IPS-18c (cell line): ENCODE data around the gene SMIM14.
"Not testable (repeated sequence)": the region's sequence is repeated elsewhere in the genome, so short reads cannot be mapped to it uniquely, and the experiment has no call there.

ENCODE experiments used
- H3K4me3 ChIP-seq: 2 replicates; pipeline ENCODE4 v1.7.0; 2013; ENCODE audit warnings: low read depth, mild to moderate bottlenecking, low read length, moderate library complexity; ENCODE audit not compliant: insufficient read depth
- H3K9me3 ChIP-seq: one replicate; pipeline ENCODE4 v1.6.1; 2013; ENCODE audit warnings: mild to moderate bottlenecking, low read length, moderate library complexity; ENCODE audit not compliant: control insufficient read depth, insufficient read depth

Gene SMIM14

DNA sequence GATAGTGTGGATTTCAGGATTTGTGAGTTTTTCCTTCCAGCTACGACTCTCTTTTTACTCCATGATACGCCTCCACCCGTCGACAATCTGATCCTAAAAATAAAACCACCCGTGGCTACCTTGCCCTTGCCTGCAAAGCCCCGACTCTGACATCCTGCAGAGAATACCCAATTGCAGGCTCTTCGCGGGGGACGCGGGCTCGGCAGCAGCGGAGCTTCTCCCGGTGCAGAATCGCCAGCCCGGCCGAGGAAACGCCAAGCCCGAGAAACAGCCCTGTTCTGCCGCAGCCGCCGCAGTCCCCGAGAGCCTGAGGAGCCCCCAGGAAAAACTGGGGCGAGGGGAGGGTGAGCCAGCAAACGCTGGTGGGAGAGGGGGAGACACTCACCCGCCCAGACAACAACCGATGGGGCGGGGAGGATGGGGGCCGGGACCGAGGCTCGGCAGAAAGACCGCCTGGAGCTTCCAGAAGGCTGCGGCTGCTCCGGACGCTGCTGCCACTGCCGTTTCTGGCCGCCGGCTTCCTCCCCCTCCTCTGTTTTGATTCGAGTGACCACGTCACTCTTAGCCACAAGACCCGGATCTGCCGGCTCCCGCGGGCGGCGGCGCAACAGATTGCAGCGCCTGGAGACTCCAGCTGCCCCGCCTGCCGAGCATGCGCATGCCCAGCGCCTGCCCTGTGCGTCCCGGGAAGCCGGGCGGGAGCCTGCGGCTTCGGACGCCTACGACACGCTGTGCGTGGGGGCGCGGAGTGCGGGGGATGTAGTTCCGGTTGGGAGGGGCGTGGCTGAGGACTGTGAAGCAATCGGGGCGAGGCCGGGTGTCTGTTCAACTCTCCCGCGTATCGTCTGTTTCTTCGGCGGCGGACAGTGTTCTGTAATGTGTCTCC is at the start of gene SMIM14:
Gene SMIM14, minus strand, starts transcription at position 512 of the 886 bp plus-strand sequence. CDS start 33,720 bp downstream, outside the sequence.
- Histone ChIP-seq H3K9me3 (no peaks in the 10 kb centered on the region), H3K4me3 (peak within 1 kb of the TSS; percentile 65)

- Histone ChIP-seq H3K9me3 (no peaks in the 10 kb centered on the region), H3K4me3 (no peak overlapping the region)
Observed at GRCh38 chr4:39687014-39687413, 48.3 kb upstream of the SMIM14 start.

GRCh38 chr4:39685990-39686389 is 47.3 kb upstream of the SMIM14 start:
- H3K9me3 ChIP-seq = no peaks in the 10 kb centered on the region
- H3K4me3 ChIP-seq = no peak overlapping the region

DNA sequence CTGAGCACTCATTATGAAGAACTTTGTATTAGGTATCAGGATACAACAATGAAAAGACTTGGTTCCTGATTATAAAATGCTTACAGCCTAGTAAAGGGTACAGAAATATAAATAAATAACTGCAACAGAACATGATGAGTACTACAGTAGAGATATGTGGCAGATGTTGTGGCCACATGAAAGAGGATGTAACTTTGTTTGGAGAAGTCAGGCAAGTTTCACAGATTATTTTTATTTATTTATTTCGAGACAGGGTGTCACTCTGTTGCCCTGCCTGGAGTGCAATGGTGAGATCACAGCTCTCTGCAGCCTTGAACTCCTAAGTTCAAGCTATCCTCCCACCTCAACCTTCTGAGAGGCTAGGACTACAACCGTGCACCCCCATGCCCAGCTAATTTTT is 43.5 kb upstream of the SMIM14 start:
- H3K4me3 ChIP-seq = no peak overlapping the region
- no peaks in the 10 kb centered on the region for H3K9me3 ChIP-seq

DNA sequence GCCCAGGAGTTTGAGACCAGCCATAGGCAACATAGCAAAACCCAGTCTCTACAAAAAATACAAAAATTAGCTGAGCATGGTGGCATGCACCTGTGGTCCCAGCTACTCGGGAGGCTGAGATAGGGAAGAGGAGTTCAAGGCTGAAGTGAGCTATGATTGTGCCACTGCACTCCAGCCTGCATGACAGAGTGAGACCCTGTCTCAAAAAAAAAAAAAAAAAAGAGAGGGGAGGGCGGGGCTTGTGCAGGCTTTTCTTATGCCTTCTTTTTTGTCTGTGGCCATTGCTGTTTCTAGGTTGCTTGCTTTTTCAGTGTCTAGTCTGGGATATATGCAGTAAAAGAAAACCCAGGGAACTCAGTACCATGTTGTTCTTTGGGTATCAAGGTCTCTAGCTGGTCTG is 42.3 kb upstream of the SMIM14 start:
- H3K4me3 ChIP-seq, H3K9me3 ChIP-seq: not testable (repeated sequence)

- H3K9me3 ChIP-seq, H3K4me3 ChIP-seq: not testable (repeated sequence)
Observed at GRCh38 chr4:39675681-39676080, 37.0 kb upstream of the SMIM14 start.

- not testable (repeated sequence) for H3K9me3 ChIP-seq, H3K4me3 ChIP-seq
Observed at GRCh38 chr4:39670296-39670695, 31.6 kb upstream of the SMIM14 start.

GRCh38 chr4:39668887-39669286 is 30.2 kb upstream of the SMIM14 start:
- no peak overlapping the region for H3K4me3 ChIP-seq
- no peaks in the 10 kb centered on the region for H3K9me3 ChIP-seq

DNA sequence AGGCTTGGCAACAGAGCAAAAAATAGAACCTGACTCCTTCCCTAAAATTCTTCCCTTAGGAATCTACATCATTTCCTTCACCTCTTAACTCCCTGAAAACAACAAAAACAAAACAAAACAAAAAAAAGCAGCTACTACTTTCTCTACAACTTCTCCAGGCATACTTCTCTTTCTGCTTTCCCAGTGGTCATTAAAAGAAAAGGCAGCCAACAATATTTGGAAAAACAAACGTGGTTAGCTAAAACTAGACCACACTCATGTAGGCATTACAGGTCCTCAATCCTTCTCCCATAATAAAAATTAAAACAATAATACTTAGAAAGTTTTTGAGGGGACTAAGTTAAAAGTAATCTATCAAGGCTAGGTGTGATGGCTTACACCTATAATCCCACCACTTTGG is 29.0 kb upstream of the SMIM14 start:
- H3K9me3 ChIP-seq = no peaks in the 10 kb centered on the region

GRCh38 chr4:39664828-39665731 is 26.4 kb upstream of the SMIM14 start:
- no peak overlapping the region for H3K4me3 ChIP-seq
- no peaks in the 10 kb centered on the region for H3K9me3 ChIP-seq

More for the DNA sequence above, 29.0 kb upstream of the SMIM14 start:
- H3K4me3 ChIP-seq = no peak overlapping the region

- H3K9me3 ChIP-seq = no peaks in the 10 kb centered on the region
- H3K4me3 ChIP-seq = no peak overlapping the region
Observed at GRCh38 chr4:39662683-39663082, 24.0 kb upstream of the SMIM14 start.

DNA sequence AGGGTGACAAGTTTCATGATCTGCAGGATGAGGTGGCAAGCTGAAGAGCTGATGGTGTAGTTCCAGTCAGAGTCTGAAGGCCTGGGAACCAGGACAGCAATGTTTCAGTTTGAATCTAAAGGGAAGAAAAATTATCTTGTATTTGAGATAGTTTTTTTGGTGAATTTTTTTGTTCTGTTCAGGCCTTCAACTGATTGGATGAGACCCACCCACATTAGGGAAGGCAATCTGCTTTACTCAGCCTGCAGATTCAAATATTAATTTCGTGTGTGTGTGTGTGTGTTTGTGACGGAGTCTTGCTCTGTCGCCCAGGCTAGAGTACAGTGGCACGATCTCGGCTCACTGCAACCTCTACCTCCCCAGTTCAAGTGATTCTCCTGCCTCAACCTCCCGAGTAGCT is 22.1 kb upstream of the SMIM14 start:
- no peaks in the 10 kb centered on the region for H3K9me3 ChIP-seq
- no peak overlapping the region for H3K4me3 ChIP-seq

DNA sequence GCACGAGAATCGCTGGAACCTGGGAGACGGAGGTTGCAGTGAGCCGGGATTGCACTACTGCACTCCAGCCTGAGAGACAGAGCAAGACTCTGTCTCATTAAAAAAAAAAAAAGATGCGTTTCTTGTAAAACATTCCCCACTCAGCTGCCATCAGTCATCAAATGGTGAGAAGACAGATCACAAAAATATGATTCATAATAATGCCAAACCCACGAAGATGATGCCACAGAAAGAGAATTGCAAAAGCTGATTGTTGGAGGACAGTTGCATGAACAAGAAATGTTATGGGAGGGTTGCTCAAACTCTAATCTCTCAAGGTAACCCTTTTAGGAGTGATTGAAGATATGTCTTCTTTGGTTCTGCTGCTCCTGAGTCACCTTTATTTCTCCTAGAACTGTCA is 21.4 kb upstream of the SMIM14 start:
- Histone ChIP-seq H3K9me3 (no peaks in the 10 kb centered on the region), H3K4me3 (no peak overlapping the region)

DNA sequence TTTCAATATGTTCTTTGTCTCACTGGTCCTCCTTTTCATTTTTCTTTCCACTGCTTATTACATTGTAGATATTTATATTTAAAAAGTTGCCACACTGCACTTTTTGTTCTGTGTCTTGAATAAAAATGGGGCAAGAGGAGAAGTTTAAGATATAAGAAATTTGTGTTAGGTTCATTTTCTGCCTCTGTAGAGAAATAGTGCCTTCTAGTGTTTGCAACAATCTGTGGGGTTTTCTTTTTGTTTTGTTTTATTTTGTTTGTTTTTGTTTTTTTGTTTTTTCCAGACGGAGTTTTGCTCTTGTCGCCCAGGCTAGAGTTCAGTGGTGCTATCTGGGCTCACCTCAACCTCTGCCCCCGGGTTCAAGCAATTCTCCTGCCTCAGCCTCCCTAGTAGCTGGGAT is 20.1 kb upstream of the SMIM14 start:
- Histone ChIP-seq H3K9me3 (no peaks in the 10 kb centered on the region), H3K4me3 (no peak overlapping the region)

GRCh38 chr4:39657465-39657864 is 18.8 kb upstream of the SMIM14 start:
- Histone ChIP-seq H3K9me3 (no peaks in the 10 kb centered on the region), H3K4me3 (no peak overlapping the region)

DNA sequence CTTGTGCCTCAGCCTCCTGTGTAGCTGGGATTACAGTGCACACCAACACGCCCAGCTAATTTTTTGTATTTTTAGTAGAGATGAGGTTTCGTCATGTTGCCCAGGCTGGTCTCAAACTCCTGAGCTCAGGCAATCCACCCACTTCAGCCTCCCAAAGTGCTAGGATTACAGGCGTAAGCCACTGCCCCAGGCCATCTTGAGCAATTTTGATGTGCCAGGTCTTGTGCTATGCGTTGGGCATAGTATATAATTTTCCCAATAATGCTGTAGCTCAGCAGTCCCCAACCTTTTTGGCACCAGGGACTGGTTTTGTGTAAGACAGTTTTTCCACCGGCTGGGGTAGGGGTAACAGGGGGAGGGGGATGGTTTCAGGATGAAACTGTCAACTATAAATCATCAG is 18.0 kb upstream of the SMIM14 start:
- H3K9me3 ChIP-seq = not testable (repeated sequence)

GRCh38 chr4:39655876-39656275 is 17.2 kb upstream of the SMIM14 start:
- no peaks in the 10 kb centered on the region for H3K9me3 ChIP-seq
- no peak overlapping the region for H3K4me3 ChIP-seq

More for the DNA sequence above, 18.0 kb upstream of the SMIM14 start:
- not testable (repeated sequence) for H3K4me3 ChIP-seq

DNA sequence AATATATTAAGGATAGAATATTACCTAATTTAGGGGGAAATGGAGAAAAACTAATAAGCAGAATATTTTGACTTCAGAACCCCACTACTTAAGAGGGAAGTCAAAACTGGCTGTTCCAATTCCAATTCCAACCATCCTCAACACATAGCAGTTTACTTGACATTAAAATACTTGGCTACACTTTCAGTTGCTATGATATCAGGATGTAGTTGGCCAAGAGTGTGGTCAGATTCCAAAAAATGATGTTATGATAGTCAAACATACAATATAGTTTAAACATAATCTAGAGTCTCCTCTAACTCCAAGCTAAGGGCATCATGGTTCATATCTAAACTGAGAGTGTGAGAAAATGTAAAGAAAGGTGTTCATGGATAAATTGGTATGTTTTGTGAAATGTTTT is 16.5 kb upstream of the SMIM14 start:
- Histone ChIP-seq H3K4me3 (no peak overlapping the region), H3K9me3 (no peaks in the 10 kb centered on the region)
